WTC11 (cell line): Measurements from ENCODE around the gene FOXL2.

Source experiments
- ATF1 ChIP-seq: sonication (generic); formaldehyde crosslinking; IDR thresholded peaks from 2 replicates; pipeline ENCODE4 v1.8.1; 2023; ENCODE audit warnings: mild to moderate bottlenecking, moderate library complexity, missing genetic modification reagents
- FOXJ3 ChIP-seq: sonication (generic); formaldehyde crosslinking; IDR thresholded peaks from 2 replicates; pipeline ENCODE4 v1.9.0; 2021; ENCODE audit warnings: missing genetic modification reagents, mild to moderate bottlenecking, borderline replicate concordance
- JAZF1 ChIP-seq: fragments of 250-450 bp; sonication (Bioruptor Pico); IDR thresholded peaks from 2 replicates; pipeline ENCODE4 v1.9.0; 2021; ENCODE audit warnings: moderate library complexity, mild to moderate bottlenecking, inconsistent platforms
- JUN ChIP-seq: sonication (generic); formaldehyde crosslinking; IDR thresholded peaks from 2 replicates; pipeline ENCODE4 v1.8.0; 2023; ENCODE audit warnings: mild to moderate bottlenecking, missing genetic modification reagents
- MLX ChIP-seq: sonication (generic); formaldehyde crosslinking; IDR thresholded peaks from 2 replicates; pipeline ENCODE4 v1.8.1; 2023; ENCODE audit warnings: mild to moderate bottlenecking, missing genetic modification reagents, moderate library complexity
- STAT6 ChIP-seq: sonication (generic); formaldehyde crosslinking; conservative IDR thresholded peaks from 2 replicates; pipeline ENCODE4 v1.8.1; 2023; ENCODE audit warnings: mild to moderate bottlenecking, low read depth, missing genetic modification reagents, moderate library complexity
- TEAD4 ChIP-seq: sonication (generic); formaldehyde crosslinking; IDR thresholded peaks from 2 replicates; pipeline ENCODE4 v1.8.0; 2022; ENCODE audit warnings: mild to moderate bottlenecking, missing genetic modification reagents
- ZNF219 ChIP-seq: sonication (generic); formaldehyde crosslinking; IDR thresholded peaks from 2 replicates; pipeline ENCODE4 v1.8.0; 2023; ENCODE audit warnings: missing genetic modification reagents, mild to moderate bottlenecking, borderline replicate concordance
- ZNF396 ChIP-seq: fragments of 250-450 bp; sonication (Bioruptor Pico); IDR thresholded peaks from 2 replicates; pipeline ENCODE4 v1.8.0; 2021; ENCODE audit warnings: mild to moderate bottlenecking, moderate library complexity, borderline replicate concordance
- TF ChIP-seq, protein P1 (sequence below): fragments of 200-600 bp; IDR thresholded peaks from 2 replicates; pipeline ENCODE4 v1.8.0; 2022; ENCODE audit warnings: antibody characterized with exemption
- TF ChIP-seq, protein P2 (sequence below): sonication (generic); formaldehyde crosslinking; IDR thresholded peaks from 2 replicates; pipeline ENCODE4 v1.8.1; 2023; ENCODE audit warnings: mild to moderate bottlenecking, missing genetic modification reagents
- TF ChIP-seq, protein P3 (sequence below): sonication (generic); formaldehyde crosslinking; IDR thresholded peaks from 2 replicates; pipeline ENCODE4 v1.8.1; 2023; ENCODE audit warnings: mild to moderate bottlenecking, missing genetic modification reagents, borderline replicate concordance

GRCh38 chr3:138908846-138909245 is 38.1 kb downstream of the FOXL2 start:
- TF ChIP-seq, protein P1, sequence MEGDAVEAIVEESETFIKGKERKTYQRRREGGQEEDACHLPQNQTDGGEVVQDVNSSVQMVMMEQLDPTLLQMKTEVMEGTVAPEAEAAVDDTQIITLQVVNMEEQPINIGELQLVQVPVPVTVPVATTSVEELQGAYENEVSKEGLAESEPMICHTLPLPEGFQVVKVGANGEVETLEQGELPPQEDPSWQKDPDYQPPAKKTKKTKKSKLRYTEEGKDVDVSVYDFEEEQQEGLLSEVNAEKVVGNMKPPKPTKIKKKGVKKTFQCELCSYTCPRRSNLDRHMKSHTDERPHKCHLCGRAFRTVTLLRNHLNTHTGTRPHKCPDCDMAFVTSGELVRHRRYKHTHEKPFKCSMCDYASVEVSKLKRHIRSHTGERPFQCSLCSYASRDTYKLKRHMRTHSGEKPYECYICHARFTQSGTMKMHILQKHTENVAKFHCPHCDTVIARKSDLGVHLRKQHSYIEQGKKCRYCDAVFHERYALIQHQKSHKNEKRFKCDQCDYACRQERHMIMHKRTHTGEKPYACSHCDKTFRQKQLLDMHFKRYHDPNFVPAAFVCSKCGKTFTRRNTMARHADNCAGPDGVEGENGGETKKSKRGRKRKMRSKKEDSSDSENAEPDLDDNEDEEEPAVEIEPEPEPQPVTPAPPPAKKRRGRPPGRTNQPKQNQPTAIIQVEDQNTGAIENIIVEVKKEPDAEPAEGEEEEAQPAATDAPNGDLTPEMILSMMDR = no peak
- TF ChIP-seq ZNF396 (no peak), JAZF1 (CRISPR knock-in tag) (no peak), JUN (CRISPR knock-in tag) (no peak), TEAD4 (CRISPR knock-in tag) (no peak), STAT6 (CRISPR knock-in tag) (no peak), ATF1 (CRISPR knock-in tag) (no peak), ZNF219 (CRISPR knock-in tag) (no peak), MLX (CRISPR knock-in tag) (no peak), FOXJ3 (CRISPR knock-in tag) (no peak)
- TF ChIP-seq, protein P2, sequence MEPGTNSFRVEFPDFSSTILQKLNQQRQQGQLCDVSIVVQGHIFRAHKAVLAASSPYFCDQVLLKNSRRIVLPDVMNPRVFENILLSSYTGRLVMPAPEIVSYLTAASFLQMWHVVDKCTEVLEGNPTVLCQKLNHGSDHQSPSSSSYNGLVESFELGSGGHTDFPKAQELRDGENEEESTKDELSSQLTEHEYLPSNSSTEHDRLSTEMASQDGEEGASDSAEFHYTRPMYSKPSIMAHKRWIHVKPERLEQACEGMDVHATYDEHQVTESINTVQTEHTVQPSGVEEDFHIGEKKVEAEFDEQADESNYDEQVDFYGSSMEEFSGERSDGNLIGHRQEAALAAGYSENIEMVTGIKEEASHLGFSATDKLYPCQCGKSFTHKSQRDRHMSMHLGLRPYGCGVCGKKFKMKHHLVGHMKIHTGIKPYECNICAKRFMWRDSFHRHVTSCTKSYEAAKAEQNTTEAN (CRISPR knock-in tag) = no peak
- TF ChIP-seq, protein P3, sequence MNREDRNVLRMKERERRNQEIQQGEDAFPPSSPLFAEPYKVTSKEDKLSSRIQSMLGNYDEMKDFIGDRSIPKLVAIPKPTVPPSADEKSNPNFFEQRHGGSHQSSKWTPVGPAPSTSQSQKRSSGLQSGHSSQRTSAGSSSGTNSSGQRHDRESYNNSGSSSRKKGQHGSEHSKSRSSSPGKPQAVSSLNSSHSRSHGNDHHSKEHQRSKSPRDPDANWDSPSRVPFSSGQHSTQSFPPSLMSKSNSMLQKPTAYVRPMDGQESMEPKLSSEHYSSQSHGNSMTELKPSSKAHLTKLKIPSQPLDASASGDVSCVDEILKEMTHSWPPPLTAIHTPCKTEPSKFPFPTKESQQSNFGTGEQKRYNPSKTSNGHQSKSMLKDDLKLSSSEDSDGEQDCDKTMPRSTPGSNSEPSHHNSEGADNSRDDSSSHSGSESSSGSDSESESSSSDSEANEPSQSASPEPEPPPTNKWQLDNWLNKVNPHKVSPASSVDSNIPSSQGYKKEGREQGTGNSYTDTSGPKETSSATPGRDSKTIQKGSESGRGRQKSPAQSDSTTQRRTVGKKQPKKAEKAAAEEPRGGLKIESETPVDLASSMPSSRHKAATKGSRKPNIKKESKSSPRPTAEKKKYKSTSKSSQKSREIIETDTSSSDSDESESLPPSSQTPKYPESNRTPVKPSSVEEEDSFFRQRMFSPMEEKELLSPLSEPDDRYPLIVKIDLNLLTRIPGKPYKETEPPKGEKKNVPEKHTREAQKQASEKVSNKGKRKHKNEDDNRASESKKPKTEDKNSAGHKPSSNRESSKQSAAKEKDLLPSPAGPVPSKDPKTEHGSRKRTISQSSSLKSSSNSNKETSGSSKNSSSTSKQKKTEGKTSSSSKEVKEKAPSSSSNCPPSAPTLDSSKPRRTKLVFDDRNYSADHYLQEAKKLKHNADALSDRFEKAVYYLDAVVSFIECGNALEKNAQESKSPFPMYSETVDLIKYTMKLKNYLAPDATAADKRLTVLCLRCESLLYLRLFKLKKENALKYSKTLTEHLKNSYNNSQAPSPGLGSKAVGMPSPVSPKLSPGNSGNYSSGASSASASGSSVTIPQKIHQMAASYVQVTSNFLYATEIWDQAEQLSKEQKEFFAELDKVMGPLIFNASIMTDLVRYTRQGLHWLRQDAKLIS (CRISPR knock-in tag) = no peak
